ENCODE results near the gene LHX4. TPM values are rescaled to one million over a fixed set of nuclear protein-coding genes. Genes with fewer than 3 reads are reported as not detected.

Gene LHX4
- total and polyA plus RNA-seq, 2 of the 13 experiments (the other 11 are each of a cell fraction or from before 2014, with no cell fraction given) = 0.03 to 0.07 TPM

DNA sequence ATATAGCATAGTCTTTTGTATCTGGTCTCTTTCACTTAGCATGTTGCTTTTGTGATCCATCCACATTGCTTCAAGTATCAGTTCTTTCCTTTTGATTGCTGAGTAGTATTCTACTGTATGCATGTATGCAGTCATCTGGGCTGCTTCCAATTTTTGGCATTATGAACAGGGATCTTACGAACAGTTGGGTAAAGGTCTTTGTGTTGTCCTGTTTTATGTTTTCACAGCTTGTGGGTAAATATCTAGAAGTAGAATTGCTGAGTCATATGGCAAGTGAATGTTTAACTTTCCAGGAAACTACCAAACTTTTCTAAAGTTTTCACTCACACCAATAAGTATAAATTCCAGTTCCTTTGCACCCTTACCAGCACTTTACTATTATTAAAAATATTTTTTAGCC, 60.9 kb downstream of the LHX4 start (continued):
- TF ChIP-seq, protein P1, sequence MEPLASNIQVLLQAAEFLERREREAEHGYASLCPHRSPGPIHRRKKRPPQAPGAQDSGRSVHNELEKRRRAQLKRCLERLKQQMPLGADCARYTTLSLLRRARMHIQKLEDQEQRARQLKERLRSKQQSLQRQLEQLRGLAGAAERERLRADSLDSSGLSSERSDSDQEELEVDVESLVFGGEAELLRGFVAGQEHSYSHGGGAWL (CRISPR knock-in tag; IDR thresholded peaks at IDR 0.05) = no peak
- TF ChIP-seq ELK4 (CRISPR knock-in tag; IDR thresholded peaks at IDR 0.05; ENCODE audit: borderline replicate concordance) (no peak), ZBTB46 (CRISPR knock-in tag; IDR thresholded peaks at IDR 0.05; ENCODE audit: borderline replicate concordance) (no peak), ZBTB4 (CRISPR knock-in tag; IDR thresholded peaks at IDR 0.05; ENCODE audit: borderline replicate concordance) (no peak), ZNF850 (CRISPR knock-in tag; conservative IDR thresholded peaks at IDR 0.05) (no peak), FOXA3 (CRISPR knock-in tag; IDR thresholded peaks at IDR 0.05) (peak; percentile 67), ZNF256 (CRISPR knock-in tag; conservative IDR thresholded peaks at IDR 0.05) (no peak), ESRRA (CRISPR knock-in tag; IDR thresholded peaks at IDR 0.05; ENCODE audit: low read depth) (no peak), TERF1 (CRISPR knock-in tag; IDR thresholded peaks at IDR 0.05) (no peak), PPARG (CRISPR knock-in tag; conservative IDR thresholded peaks at IDR 0.05) (peak; percentile 60; the same call in 1 of the 2 replicates), ARNT2 (CRISPR knock-in tag; IDR thresholded peaks at IDR 0.05; ENCODE audit: low read depth) (no peak), NR2C2 (CRISPR knock-in tag; IDR thresholded peaks at IDR 0.05; ENCODE audit: borderline replicate concordance) (no peak), ZNF607 (CRISPR knock-in tag; IDR thresholded peaks at IDR 0.05; ENCODE audit: borderline replicate concordance) (no peak), PHF8 (CRISPR knock-in tag; IDR thresholded peaks at IDR 0.05) (no peak), SATB2 (CRISPR knock-in tag; IDR thresholded peaks at IDR 0.05) (no peak), ZGPAT (CRISPR knock-in tag; IDR thresholded peaks at IDR 0.05) (peak; percentile 43; the same call in 1 of the 2 replicates), KDM4B (CRISPR knock-in tag; IDR thresholded peaks at IDR 0.05) (no peak)
- TF ChIP-seq, protein P2, sequence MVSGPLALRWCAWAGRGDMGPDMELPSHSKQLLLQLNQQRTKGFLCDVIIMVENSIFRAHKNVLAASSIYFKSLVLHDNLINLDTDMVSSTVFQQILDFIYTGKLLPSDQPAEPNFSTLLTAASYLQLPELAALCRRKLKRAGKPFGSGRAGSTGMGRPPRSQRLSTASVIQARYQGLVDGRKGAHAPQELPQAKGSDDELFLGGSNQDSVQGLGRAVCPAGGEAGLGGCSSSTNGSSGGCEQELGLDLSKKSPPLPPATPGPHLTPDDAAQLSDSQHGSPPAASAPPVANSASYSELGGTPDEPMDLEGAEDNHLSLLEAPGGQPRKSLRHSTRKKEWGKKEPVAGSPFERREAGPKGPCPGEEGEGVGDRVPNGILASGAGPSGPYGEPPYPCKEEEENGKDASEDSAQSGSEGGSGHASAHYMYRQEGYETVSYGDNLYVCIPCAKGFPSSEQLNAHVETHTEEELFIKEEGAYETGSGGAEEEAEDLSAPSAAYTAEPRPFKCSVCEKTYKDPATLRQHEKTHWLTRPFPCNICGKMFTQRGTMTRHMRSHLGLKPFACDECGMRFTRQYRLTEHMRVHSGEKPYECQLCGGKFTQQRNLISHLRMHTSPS (CRISPR knock-in tag; IDR thresholded peaks at IDR 0.05; ENCODE audit: low read depth) = no peak
